HL-60 (cell line): ENCODE data around the gene COBL.

Experiments
- DNase-seq, 2 experiments: peaks; one replicate each; pipeline ENCODE4 v3.0.0-alpha.2; 2010 to 2020; ENCODE audit warnings: low read depth in 1 of 2, low spot score in 1 of 2
- H3K27ac ChIP-seq: fragments of 250-450 bp; sonication (Bioruptor Pico); replicated peaks from 2 replicates; pipeline ENCODE4 v1.5.1; 2020; ENCODE audit warnings: mild to moderate bottlenecking, moderate library complexity
- H3K27me3 ChIP-seq: fragments of 250-450 bp; sonication (Bioruptor Pico); 2 replicates; pipeline ENCODE4 v1.5.1; 2021; ENCODE audit warnings: mild to moderate bottlenecking, moderate library complexity; ENCODE audit not compliant: insufficient read depth, poor library complexity, severe bottlenecking
- H3K4me3 ChIP-seq: replicated peaks from 2 replicates; pipeline ENCODE4 v1.5.1; 2011; ENCODE audit warnings: mild to moderate bottlenecking, control low read depth, low read length; ENCODE audit not compliant: insufficient read depth
- GABPA ChIP-seq: IDR thresholded peaks from 2 replicates; pipeline ENCODE4 v1.6.1; 2012; ENCODE audit warnings: low read depth
- POLR2AphosphoS5 ChIP-seq: IDR thresholded peaks from 2 replicates; pipeline ENCODE4 v1.6.1; 2012; ENCODE audit warnings: low read depth
- SPI1 ChIP-seq: IDR thresholded peaks from 2 replicates; pipeline ENCODE4 v1.6.1; 2012; ENCODE audit warnings: low read depth, mild to moderate bottlenecking, borderline replicate concordance
- TF ChIP-seq, protein P1 (sequence below): IDR thresholded peaks from 2 replicates; pipeline ENCODE4 v1.6.1; 2012; ENCODE audit warnings: low read depth; ENCODE audit not compliant: insufficient replicate concordance
- TF ChIP-seq, protein P2 (sequence below): IDR thresholded peaks from one replicate; pipeline ENCODE4 v1.5.1; 2011; ENCODE audit warnings: low read length, control low read depth, inconsistent platforms; ENCODE audit not compliant: insufficient read depth

Gene COBL

DNA sequence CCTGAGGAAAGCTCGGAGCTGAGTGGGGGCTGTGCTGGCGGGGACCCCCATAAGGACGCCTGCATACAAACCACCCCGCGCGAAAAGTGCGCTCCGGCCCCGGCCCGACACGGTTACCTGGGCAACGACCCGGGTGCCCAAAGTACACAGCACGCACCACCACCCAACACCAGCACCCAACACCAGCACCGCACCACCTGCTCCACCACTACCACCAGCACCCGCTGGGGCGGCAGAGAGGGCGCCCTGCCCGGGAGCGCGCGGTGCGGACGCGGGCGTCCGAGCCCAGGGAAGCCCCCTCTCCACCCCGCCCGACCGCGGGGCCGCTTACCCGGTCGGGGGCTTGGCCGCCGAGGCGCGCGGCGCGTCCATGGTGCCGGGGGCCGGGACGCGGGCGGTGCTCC, 345 bp downstream of the COBL start:
- peaks cover 33% of the 10 kb centered on the region for H3K27me3 ChIP-seq
- TF ChIP-seq GABPA (no peak), POLR2AphosphoS5 (no peak), SPI1 (no peak)
- TF ChIP-seq, protein P1, sequence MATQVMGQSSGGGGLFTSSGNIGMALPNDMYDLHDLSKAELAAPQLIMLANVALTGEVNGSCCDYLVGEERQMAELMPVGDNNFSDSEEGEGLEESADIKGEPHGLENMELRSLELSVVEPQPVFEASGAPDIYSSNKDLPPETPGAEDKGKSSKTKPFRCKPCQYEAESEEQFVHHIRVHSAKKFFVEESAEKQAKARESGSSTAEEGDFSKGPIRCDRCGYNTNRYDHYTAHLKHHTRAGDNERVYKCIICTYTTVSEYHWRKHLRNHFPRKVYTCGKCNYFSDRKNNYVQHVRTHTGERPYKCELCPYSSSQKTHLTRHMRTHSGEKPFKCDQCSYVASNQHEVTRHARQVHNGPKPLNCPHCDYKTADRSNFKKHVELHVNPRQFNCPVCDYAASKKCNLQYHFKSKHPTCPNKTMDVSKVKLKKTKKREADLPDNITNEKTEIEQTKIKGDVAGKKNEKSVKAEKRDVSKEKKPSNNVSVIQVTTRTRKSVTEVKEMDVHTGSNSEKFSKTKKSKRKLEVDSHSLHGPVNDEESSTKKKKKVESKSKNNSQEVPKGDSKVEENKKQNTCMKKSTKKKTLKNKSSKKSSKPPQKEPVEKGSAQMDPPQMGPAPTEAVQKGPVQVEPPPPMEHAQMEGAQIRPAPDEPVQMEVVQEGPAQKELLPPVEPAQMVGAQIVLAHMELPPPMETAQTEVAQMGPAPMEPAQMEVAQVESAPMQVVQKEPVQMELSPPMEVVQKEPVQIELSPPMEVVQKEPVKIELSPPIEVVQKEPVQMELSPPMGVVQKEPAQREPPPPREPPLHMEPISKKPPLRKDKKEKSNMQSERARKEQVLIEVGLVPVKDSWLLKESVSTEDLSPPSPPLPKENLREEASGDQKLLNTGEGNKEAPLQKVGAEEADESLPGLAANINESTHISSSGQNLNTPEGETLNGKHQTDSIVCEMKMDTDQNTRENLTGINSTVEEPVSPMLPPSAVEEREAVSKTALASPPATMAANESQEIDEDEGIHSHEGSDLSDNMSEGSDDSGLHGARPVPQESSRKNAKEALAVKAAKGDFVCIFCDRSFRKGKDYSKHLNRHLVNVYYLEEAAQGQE = no peak
- TF ChIP-seq, protein P2, sequence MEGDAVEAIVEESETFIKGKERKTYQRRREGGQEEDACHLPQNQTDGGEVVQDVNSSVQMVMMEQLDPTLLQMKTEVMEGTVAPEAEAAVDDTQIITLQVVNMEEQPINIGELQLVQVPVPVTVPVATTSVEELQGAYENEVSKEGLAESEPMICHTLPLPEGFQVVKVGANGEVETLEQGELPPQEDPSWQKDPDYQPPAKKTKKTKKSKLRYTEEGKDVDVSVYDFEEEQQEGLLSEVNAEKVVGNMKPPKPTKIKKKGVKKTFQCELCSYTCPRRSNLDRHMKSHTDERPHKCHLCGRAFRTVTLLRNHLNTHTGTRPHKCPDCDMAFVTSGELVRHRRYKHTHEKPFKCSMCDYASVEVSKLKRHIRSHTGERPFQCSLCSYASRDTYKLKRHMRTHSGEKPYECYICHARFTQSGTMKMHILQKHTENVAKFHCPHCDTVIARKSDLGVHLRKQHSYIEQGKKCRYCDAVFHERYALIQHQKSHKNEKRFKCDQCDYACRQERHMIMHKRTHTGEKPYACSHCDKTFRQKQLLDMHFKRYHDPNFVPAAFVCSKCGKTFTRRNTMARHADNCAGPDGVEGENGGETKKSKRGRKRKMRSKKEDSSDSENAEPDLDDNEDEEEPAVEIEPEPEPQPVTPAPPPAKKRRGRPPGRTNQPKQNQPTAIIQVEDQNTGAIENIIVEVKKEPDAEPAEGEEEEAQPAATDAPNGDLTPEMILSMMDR = no peak
- no peak overlapping the region for H3K27ac ChIP-seq
- DNase-seq = no peak
- no peak overlapping the region for H3K4me3 ChIP-seq

DNA sequence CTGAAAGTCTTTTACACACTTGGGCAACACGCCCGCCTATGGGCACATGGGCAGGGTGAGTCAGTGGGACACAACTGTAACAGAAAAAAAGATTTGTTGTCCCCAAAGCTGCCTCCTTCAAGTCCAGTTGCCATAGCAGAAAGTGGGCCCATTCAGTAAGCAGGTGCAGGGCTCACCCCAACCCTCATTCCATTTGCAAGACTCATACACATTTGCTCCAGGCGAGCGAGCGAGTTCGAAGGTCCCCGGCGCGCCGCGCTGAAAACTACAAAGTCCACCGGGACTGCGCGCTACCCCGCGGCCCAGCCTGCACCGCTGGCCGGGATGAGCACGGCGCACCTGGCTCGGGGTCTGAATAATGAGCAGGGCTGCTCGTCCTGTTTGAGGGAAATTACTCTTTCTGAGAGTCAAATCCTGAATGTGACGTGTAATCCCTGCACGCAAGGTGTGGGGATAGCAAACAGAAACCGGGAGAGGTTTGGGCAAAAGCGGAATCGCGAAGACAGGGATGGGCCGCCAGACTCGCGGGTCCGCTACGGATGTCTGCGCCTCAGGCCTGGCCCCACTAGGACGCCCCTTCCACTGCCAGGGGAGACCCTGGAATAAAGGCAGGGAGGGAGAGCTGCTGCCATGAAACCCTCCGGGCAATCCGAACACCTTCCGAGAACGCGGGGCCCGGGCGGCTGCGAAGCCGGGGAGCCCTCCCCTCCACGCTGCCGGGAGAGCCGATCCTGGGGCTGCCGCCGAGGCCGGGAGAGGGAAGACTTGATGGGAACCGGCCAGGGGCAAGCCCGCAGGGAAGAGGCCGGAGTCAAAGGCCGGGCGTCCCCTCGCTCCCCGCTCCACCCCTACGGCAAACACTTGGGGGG, 982 bp downstream of the COBL start:
- DNase-seq = no peak
- TF ChIP-seq SPI1 = no peak
- TF ChIP-seq, protein P2 = no peak
- TF ChIP-seq POLR2AphosphoS5 = no peak
- Histone ChIP-seq H3K27me3 (peaks cover 33% of the 10 kb centered on the region), H3K27ac (no peak overlapping the region), H3K4me3 (no peak overlapping the region)

DNA sequence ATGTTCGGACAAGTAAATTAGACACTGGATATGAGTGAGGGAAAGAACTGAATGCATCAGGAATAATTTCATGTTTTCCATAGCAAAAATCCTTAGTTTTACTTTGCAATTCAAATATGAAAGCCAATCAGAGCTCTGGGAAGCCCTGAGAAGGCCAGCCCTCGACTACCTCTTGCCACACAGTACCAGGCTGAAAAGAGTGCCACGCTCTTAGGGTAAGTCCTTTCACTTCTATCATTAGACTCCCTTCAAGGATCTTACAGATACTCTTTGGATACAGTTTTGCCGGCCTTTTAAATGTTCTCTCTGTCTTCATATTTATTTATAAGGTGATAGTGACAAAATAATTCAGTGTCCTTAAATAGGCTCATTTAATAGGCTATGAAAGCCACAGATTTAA, 1.9 kb downstream of the COBL start:
- no peak overlapping the region for H3K27ac ChIP-seq
- peaks cover 33% of the 10 kb centered on the region for H3K27me3 ChIP-seq
- TF ChIP-seq, protein P1 = no peak
- TF ChIP-seq, protein P2 = no peak
- TF ChIP-seq POLR2AphosphoS5 = no peak
- no peak overlapping the region for H3K4me3 ChIP-seq
- DNase-seq = no peak
